ENCODE measurements around the gene TAF3. TPM values are rescaled to one million over a fixed set of nuclear protein-coding genes. Genes with fewer than 3 reads are reported as not detected.

Gene TAF3
- total and polyA plus RNA-seq, 11 donors: 5.7 to 14.0 (median 10.3) TPM

DNA sequence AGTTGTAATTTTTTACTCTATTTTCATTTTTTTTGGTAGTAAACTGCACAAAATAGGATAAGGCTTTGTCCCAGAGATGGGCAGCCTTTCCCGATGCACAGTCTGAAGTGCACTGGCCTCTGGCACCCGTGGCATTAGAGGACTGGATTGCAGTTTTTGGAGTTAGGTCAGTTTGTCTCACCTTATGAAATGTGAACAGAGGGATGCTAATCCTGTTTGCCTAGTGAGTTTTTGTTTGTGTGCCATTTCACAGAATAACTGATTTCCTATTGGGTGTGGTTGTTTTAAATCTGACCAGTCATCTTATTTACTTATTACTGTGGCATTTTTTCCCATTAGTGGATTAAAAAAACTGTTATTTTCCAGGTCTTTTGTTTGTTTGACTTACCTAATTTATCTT lies 126.7 kb downstream of the TAF3 start:
- peaks cover 0 to 2% (median 0%) of the 10 kb centered on the region in 12 donors for H3K9me3 ChIP-seq
- intact Hi-C loops (cut with DNase I): no loop called here
- no peak overlapping the region for H3K27ac ChIP-seq
- peaks cover 0 to 17% (median 0%) of the 10 kb centered on the region in 12 donors for H3K4me1 ChIP-seq
- H3K27me3 ChIP-seq: no peaks in the 10 kb centered on the region
- no peak for DNase-seq
- WGBS, 4 donors: 90 to 97% (median 93%) methylated on average over 2 of the region's 2 CpGs
- ATAC-seq: no peak
- no peak for TF ChIP-seq POLR2A (IDR thresholded peaks at IDR 0.05)
- TF ChIP-seq, protein P1, sequence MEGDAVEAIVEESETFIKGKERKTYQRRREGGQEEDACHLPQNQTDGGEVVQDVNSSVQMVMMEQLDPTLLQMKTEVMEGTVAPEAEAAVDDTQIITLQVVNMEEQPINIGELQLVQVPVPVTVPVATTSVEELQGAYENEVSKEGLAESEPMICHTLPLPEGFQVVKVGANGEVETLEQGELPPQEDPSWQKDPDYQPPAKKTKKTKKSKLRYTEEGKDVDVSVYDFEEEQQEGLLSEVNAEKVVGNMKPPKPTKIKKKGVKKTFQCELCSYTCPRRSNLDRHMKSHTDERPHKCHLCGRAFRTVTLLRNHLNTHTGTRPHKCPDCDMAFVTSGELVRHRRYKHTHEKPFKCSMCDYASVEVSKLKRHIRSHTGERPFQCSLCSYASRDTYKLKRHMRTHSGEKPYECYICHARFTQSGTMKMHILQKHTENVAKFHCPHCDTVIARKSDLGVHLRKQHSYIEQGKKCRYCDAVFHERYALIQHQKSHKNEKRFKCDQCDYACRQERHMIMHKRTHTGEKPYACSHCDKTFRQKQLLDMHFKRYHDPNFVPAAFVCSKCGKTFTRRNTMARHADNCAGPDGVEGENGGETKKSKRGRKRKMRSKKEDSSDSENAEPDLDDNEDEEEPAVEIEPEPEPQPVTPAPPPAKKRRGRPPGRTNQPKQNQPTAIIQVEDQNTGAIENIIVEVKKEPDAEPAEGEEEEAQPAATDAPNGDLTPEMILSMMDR (IDR thresholded peaks at IDR 0.05): no peak
- H3K36me3 ChIP-seq: no peaks in the 10 kb centered on the region
- H3K4me3 ChIP-seq: no peak overlapping the region

DNA sequence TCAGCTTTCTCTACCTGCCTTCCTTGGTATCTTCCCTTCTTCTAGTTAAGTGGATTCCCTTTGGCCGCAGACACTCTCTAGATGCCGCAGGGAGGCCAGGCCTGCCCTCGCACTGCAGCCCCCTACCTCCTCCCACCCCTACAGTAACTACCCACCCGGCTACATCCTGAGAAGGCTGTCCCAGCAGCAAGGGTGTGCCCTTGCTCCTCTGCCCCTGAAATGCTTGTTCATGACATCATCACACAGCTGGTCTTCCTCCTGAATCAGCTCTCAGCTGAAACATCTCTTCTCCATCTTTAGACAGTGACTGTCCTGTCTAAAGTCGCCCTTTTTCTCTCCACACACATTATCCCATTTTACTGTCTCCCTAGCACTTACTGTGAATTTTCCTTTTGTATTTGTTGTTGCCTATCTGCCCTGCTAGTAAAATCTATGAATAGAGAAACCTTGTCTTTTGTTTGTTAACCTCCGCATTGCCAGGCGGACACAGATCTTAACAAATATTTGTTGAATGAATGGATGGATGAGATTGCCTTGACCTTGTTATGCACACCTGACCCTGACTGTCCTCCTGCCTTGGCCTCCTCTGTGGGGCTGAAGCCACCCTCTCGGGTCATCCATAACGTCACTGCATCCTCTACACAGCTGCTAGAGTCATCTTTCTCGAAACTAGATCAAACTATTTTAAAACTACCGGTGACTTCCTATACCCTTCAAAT lies 127.3 kb downstream of the TAF3 start:
- Histone ChIP-seq H3K27me3 (no peaks in the 10 kb centered on the region), H3K27ac (no peak overlapping the region), H3K9me3 (peaks cover 0 to 3% (median 0%) of the 10 kb centered on the region in 12 donors), H3K36me3 (no peaks in the 10 kb centered on the region), H3K4me1 (peaks cover 0 to 17% (median 0%) of the 10 kb centered on the region in 12 donors), H3K4me3 (no peak overlapping the region)
- WGBS, 4 donors: 76 to 81% (median 79%) methylated on average over 11 of the region's 11 CpGs
- no peak for DNase-seq
- ATAC-seq: peak in 1 of 4 donors; percentile 41
- TF ChIP-seq, protein P1 (IDR thresholded peaks at IDR 0.05): no peak
- intact Hi-C loops (cut with DNase I): no loop called here

DNA sequence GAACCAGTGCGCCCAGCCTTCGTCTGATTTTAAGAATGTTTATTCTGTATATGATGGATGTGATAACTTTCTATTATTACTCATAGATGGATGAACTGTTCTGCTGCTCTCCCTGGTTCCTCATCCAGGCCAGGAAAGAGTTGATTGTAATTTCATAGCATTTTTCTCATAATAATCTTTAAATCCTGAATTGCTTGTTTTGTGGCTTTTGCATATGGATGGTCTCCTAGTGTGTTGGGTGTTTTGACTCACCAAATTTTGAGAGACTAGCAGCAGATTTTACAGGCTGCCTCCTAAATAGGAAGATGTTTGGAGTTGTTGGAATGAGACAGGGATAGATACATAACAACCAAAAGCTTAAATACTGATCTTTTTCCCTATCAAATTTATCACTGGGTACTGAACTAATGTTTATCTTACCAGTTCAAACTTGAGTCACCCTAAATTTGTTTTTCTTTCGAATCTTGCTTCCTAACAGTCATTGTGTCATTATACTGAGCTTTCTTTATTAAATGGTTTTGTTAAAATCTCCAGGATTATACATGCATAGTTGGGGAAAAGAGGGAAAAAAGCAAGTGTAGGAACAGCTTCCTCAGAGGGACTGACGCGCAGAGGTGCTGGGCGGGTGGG lies 130.2 kb downstream of the TAF3 start:
- no peak for DNase-seq
- Histone ChIP-seq H3K9me3 (peaks cover 0 to 11% (median 0%) of the 10 kb centered on the region in 12 donors), H3K4me1 (peaks cover 0 to 11% (median 0%) of the 10 kb centered on the region in 12 donors), H3K27me3 (no peaks in the 10 kb centered on the region), H3K36me3 (no peaks in the 10 kb centered on the region), H3K4me3 (no peak overlapping the region), H3K27ac (no peak overlapping the region)
- ATAC-seq: no peak
- TF ChIP-seq POLR2A (IDR thresholded peaks at IDR 0.05): no peak
- TF ChIP-seq, protein P1 (IDR thresholded peaks at IDR 0.05): no peak
- 95% methylated on average over 6 of the region's 6 CpGs for WGBS, 4 donors
- intact Hi-C loops (cut with DNase I): no loop called here

DNA sequence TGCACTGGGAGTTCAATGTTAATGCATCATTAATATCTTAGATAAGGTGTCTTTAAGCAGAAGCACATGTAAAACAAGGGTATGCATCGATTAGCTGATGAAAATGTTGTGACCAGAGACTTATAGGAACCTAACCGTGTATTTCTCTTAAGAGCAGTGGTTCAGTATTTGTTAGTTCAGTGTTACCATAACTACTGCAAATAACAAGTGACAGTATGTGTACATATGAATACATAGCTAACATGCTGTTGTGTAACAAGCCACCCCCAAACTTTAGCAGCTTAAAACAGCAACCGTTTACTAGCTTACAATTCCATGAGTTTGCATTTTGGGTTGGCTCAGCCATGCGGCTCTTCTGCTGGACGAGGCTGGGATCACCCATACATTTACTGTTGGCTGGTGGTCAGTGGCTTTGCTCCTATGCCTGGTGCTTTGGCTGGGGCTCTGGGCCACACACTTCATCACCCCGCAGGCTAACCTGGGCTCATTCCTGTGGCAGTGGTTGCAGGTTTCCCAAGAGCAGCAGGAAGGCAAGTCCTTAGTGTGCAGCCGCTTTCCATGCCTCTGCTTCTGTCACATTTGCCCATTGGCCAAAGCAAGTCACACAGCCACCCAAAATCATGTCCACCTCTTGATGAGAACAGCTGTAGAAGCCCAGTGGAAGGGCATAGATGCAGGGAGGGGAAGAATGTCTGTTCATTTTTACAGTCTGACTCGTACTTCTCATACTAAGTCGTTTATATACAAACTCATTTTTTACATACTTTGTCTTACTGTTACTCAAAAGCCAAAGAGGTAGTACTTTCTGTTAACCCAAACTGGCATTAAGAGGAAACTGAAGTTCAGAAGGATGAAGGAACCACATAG lies 132.9 kb downstream of the TAF3 start:
- H3K36me3 ChIP-seq: no peaks in the 10 kb centered on the region
- no peak for TF ChIP-seq POLR2A (IDR thresholded peaks at IDR 0.05)
- TF ChIP-seq, protein P1 (IDR thresholded peaks at IDR 0.05): no peak
- intact Hi-C loops (cut with DNase I): no loop called here
- no peak for DNase-seq
- H3K4me3 ChIP-seq: no peak overlapping the region
- no peak for ATAC-seq
- no peaks in the 10 kb centered on the region for H3K27me3 ChIP-seq
- no peak overlapping the region for H3K27ac ChIP-seq
- H3K9me3 ChIP-seq: peaks cover 0 to 11% (median 0%) of the 10 kb centered on the region in 12 donors
- H3K4me1 ChIP-seq: peaks cover 0 to 3% (median 0%) of the 10 kb centered on the region in 12 donors
- 95 to 98% (median 97%) methylated on average over 8 to 9 of the region's 9 CpGs for WGBS, 4 donors
